ENCODE measurements around the gene PRPF40A. TPM values are rescaled to one million over a fixed set of nuclear protein-coding genes. Genes with fewer than 3 reads are reported as not detected.

The PRPF40A gene
- total and polyA plus RNA-seq, 10 of the 15 experiments (the other 5 are each of a cell fraction or from before 2014, with no cell fraction given) = 97.8 to 197 (median 144) TPM

DNA sequence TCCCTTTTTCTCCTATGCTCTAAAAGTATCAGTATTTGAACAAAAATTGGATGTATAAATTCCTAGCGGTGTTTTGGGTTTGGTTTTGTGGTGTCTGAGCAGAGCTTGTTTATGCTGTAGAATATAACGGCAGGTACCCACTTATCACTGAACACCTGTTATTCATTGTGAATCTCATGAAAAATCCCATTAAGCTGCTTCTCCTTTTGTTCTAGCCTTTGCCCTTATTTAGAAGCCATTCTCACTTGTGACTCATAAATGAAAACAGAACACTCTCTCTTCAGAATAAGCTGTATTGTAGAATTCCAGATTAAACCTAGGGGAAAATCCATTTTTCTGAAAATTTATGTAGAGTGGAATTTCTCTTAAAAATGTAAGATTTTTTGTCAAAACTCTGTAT, 104.0 kb downstream of the PRPF40A start (continued):
- TF ChIP-seq BHLHE40 (IDR thresholded peaks at IDR 0.05; ENCODE audit: borderline replicate concordance in 1 of 2, low read depth in 2 of 2, low read length in 1 of 2) (no peak), IKZF2 (IDR thresholded peaks at IDR 0.05) (peak; percentile 77 to 84), SPI1 (IDR thresholded peaks at IDR 0.05; ENCODE audit: borderline replicate concordance, insufficient read depth, low read depth, low read length) (0 out of 2 replicates have a peak, but pooled peaks have one; percentile 9), SKIL (IDR thresholded peaks at IDR 0.05; ENCODE audit: low read depth, poor library complexity, severe bottlenecking) (peak; percentile 28), MEF2A (IDR thresholded peaks at IDR 0.05; ENCODE audit: insufficient read depth, low read depth, low read length) (peak; percentile 24; the same call in 1 of the 2 replicates), JUNB (IDR thresholded peaks at IDR 0.05) (peak; percentile 72), IKZF1 (conservative IDR thresholded peaks at IDR 0.05) (peak; percentile 57), MEF2B (IDR thresholded peaks at IDR 0.05; ENCODE audit: partially characterized antibody, poor library complexity, severe bottlenecking) (peak; percentile 46), ATF3 (IDR thresholded peaks at IDR 0.05; ENCODE audit: borderline replicate concordance, extremely low read depth, low read depth, low read length) (no peak)

All from GM12878 (cell line).